Hepatocyte (in vitro differentiated cells): ENCODE results near the gene INVS. TPM values are rescaled to one million over a fixed set of nuclear protein-coding genes. Genes with fewer than 3 reads are reported as not detected.
"Not testable (repeated sequence)": the region's sequence is repeated elsewhere in the genome, so short reads cannot be mapped to it uniquely, and the experiment has no call there.

Experiments
- DNase-seq: peaks from one replicate; pipeline ENCODE4 v3.0.0-alpha.2; 2016; ENCODE audit warnings: low spot score
- H2AFZ ChIP-seq: fragments of 200-600 bp; sonication (generic); 2 replicates; pipeline ENCODE4 v1.6.0; 2016; ENCODE audit warnings: antibody characterized with exemption, mild to moderate bottlenecking
- H3K27ac ChIP-seq: fragments of 200-600 bp; sonication (generic); 2 replicates; pipeline ENCODE4 v1.5.1; 2016; ENCODE audit warnings: mild to moderate bottlenecking
- H3K27me3 ChIP-seq: fragments of 200-600 bp; sonication (generic); 2 replicates; pipeline ENCODE4 v1.6.1; 2016
- H3K36me3 ChIP-seq: fragments of 200-600 bp; sonication (generic); replicated peaks from 2 replicates; pipeline ENCODE4 v1.5.1; 2016; ENCODE audit warnings: low read depth; ENCODE audit not compliant: insufficient read depth
- H3K4me1 ChIP-seq: fragments of 200-600 bp; sonication (generic); 2 replicates; pipeline ENCODE4 v1.5.1; 2016; ENCODE audit warnings: mild to moderate bottlenecking, moderate library complexity; ENCODE audit not compliant: insufficient read depth
- H3K4me2 ChIP-seq: fragments of 200-600 bp; sonication (generic); 2 replicates; pipeline ENCODE4 v1.6.0; 2016
- H3K4me3 ChIP-seq: fragments of 200-600 bp; sonication (generic); 2 replicates; pipeline ENCODE4 v1.5.1; 2016; ENCODE audit warnings: mild to moderate bottlenecking
- H3K79me2 ChIP-seq: fragments of 200-600 bp; sonication (generic); 2 replicates; pipeline ENCODE4 v1.6.0; 2017; ENCODE audit warnings: mild to moderate bottlenecking
- H3K9me2 ChIP-seq: fragments of 200-600 bp; sonication (generic); replicated peaks from 2 replicates; pipeline ENCODE4 v1.6.0; 2017; ENCODE audit warnings: mild to moderate bottlenecking; ENCODE audit not compliant: insufficient read depth
- H3K9me3 ChIP-seq: fragments of 200-600 bp; sonication (generic); 2 replicates; pipeline ENCODE4 v1.5.1; 2016; ENCODE audit warnings: low read depth, mild to moderate bottlenecking
- H4K20me1 ChIP-seq: fragments of 200-600 bp; sonication (generic); 2 replicates; pipeline ENCODE4 v1.6.0; 2016; ENCODE audit warnings: mild to moderate bottlenecking; ENCODE audit not compliant: insufficient read depth, poor library complexity, severe bottlenecking
- CTCF ChIP-seq: fragments of 200-600 bp; sonication (generic); IDR thresholded peaks from 2 replicates; pipeline ENCODE4 v1.5.1; 2016; ENCODE audit warnings: antibody characterized with exemption, mild to moderate bottlenecking; ENCODE audit not compliant: poor library complexity
- EZH2 ChIP-seq: fragments of 200-600 bp; sonication (generic); IDR thresholded peaks from 2 replicates; pipeline ENCODE4 v1.6.1; 2016; ENCODE audit warnings: antibody characterized with exemption, mild to moderate bottlenecking, borderline replicate concordance
- EZH2phosphoT487 ChIP-seq: fragments of 200-600 bp; sonication (generic); IDR thresholded peaks from one replicate; pipeline ENCODE4 v1.6.1; 2018; ENCODE audit warnings: antibody characterized with exemption, mild to moderate bottlenecking, low read depth, moderate library complexity; ENCODE audit not compliant: unreplicated experiment, severe bottlenecking
- WGBS: methylation state at CpG from one replicate; pipeline ENCODE4 v1.1.6; 2016; ENCODE audit warnings: low lambda C conversion rate; ENCODE audit errors: missing lambda C conversion rate; 5-methylcytosine and 5-hydroxymethylcytosine counted together
- polyA plus RNA-seq: library from polyadenylated mRNA; unstranded; fragments of >200 nt; fragmentation: Nextera tagmentation; extraction: Ambion mirVana; gene quantifications from 2 replicates; pipeline ENCODE4 v1.2.1, GENCODE V29; 2016
- total RNA-seq: library from RNA; depleted of rRNA; stranded (reverse); fragments of >200 nt; gene quantifications from 2 replicates; pipeline ENCODE4 v1.2.3, GENCODE V29; 2014

INVS gene
- total and polyA plus RNA-seq, 2 experiments from 2014 or later: 10.1 to 26.5 TPM

GRCh38 chr9:100063185-100063584 is 35.9 kb upstream of the INVS start:
- H3K36me3 ChIP-seq: no peaks in the 10 kb centered on the region
- no peak overlapping the region for H3K4me2 ChIP-seq
- H3K27me3 ChIP-seq: no peaks in the 10 kb centered on the region
- no peaks in the 10 kb centered on the region for H3K4me1 ChIP-seq
- TF ChIP-seq EZH2 (no peak), EZH2phosphoT487 (no peak), CTCF (no peak)
- peaks cover 42% of the 10 kb centered on the region for H3K79me2 ChIP-seq
- 34% methylated on average over 3 of the region's 3 CpGs for WGBS
- DNase-seq: peak; percentile 7
- H3K9me2 ChIP-seq: no peaks in the 10 kb centered on the region
- H3K9me3 ChIP-seq: no peaks in the 10 kb centered on the region
- peaks cover 6% of the 10 kb centered on the region for H4K20me1 ChIP-seq
- H3K27ac ChIP-seq: no peak overlapping the region
- H2AFZ ChIP-seq: no peak overlapping the region
- H3K4me3 ChIP-seq: no peak overlapping the region

DNA sequence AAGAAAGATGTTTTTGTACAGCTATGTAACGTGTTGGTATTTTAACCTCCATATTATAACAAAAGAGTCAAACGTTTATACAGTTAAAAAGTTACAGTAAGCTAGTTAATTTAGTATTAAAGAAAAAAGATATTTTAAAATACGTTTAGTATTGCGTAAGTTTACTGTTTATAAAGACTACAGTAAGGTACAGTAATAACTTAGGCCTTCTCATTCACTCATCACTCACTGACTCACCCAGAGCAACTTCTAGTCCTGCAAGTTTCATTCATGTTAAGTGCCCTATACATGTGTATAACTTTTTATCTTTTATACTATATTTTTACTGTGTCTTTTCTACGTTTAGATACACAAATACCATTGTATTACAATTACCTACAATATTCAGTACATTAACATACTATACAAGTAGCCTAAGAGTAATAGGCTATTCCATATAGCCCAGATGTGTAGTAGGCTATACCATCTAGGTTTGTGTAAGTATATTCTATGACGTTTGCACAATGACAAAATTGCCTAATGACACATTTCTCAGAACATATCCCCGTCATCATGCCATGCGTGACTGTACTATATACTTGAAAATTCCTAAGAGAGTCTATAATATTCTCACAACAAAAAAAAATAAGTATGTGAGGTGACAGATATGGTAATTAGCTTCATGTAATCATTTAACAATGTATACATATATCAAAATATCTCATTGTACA is 34.0 kb upstream of the INVS start:
- 89% methylated on average over 8 of the region's 8 CpGs for WGBS
- peaks cover 9% of the 10 kb centered on the region for H4K20me1 ChIP-seq

GRCh38 chr9:100066539-100066938 is 32.5 kb upstream of the INVS start:
- H2AFZ ChIP-seq: no peak overlapping the region
- DNase-seq: peak; percentile 9
- no peaks in the 10 kb centered on the region for H3K4me1 ChIP-seq
- no peaks in the 10 kb centered on the region for H3K27me3 ChIP-seq
- H3K9me2 ChIP-seq: no peaks in the 10 kb centered on the region
- peaks cover 9% of the 10 kb centered on the region for H4K20me1 ChIP-seq
- H3K9me3 ChIP-seq: no peaks in the 10 kb centered on the region
- 72% methylated on average over 2 of the region's 2 CpGs for WGBS
- H3K27ac ChIP-seq: no peak overlapping the region
- H3K79me2 ChIP-seq: peaks cover 54% of the 10 kb centered on the region
- H3K36me3 ChIP-seq: no peaks in the 10 kb centered on the region
- no peak overlapping the region for H3K4me3 ChIP-seq
- TF ChIP-seq EZH2phosphoT487: no peak
- TF ChIP-seq CTCF: no peak
- H3K4me2 ChIP-seq: peak overlapping the region; percentile 39

More for the DNA sequence above, 34.0 kb upstream of the INVS start:
- Histone ChIP-seq H3K9me3 (no peaks in the 10 kb centered on the region), H3K79me2 (peaks cover 47% of the 10 kb centered on the region), H3K4me2 (no peak overlapping the region), H2AFZ (no peak overlapping the region), H3K4me1 (no peaks in the 10 kb centered on the region), H3K27ac (no peak overlapping the region), H3K27me3 (no peaks in the 10 kb centered on the region), H3K4me3 (no peak overlapping the region), H3K36me3 (no peaks in the 10 kb centered on the region), H3K9me2 (no peaks in the 10 kb centered on the region)
- TF ChIP-seq EZH2phosphoT487 (no peak), EZH2 (no peak), CTCF (no peak)
- DNase-seq: no peak

DNA sequence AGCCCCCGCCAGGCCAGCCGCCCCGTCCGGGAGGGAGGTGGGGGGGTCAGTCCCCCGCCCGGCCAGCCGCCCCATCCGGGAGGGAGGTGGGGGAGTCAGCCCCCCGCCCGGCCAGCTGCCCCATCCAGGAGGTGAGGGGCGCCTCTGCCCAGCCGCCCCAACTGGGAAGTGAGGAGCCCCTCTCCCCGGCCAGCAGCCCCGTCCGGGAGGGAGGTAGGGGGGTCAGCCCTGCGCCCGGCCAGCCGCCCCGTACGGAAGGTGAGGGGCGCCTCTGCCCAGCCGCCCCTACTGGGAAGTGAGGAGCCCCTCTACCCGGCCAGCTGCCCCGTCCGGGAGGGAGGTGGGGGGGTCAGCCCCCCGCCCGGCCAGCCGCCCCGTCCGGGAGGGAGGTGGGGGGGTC is 31.1 kb upstream of the INVS start:
- peaks cover 10% of the 10 kb centered on the region for H4K20me1 ChIP-seq
- no CpG with 5 or more reads among the region's 30 CpGs for WGBS
- not testable (repeated sequence) for H3K27me3 ChIP-seq

GRCh38 chr9:100069068-100069467 is 30.0 kb upstream of the INVS start:
- H2AFZ ChIP-seq, H3K4me2 ChIP-seq, H3K9me2 ChIP-seq, H3K4me3 ChIP-seq, H3K4me1 ChIP-seq, H3K27ac ChIP-seq, DNase-seq, H3K27me3 ChIP-seq, H3K36me3 ChIP-seq, H3K9me3 ChIP-seq: not testable (repeated sequence)
- Histone ChIP-seq H4K20me1 (peaks cover 18% of the 10 kb centered on the region), H3K79me2 (peaks cover 62% of the 10 kb centered on the region)
- WGBS: 67% methylated on average over 1 of the region's 3 CpGs

More for the DNA sequence above, 31.1 kb upstream of the INVS start:
- H3K36me3 ChIP-seq, H2AFZ ChIP-seq, H3K9me2 ChIP-seq, H3K4me1 ChIP-seq, H3K27ac ChIP-seq, H3K9me3 ChIP-seq, DNase-seq, H3K4me2 ChIP-seq, H3K4me3 ChIP-seq: not testable (repeated sequence)
- H3K79me2 ChIP-seq: peaks cover 56% of the 10 kb centered on the region
